Mammary epithelial cell (primary cell): Measurements from ENCODE around the gene CLDN24.

Experiments used
- CTCF ChIP-seq, 2 donors: IDR thresholded peaks in 1 of 2; conservative IDR thresholded peaks in 1 of 2; 2 replicates each; pipeline ENCODE4 v1.5.1; 2011 to 2012; ENCODE audit warnings: inconsistent platforms in 2 of 2, low read length in 2 of 2, mild to moderate bottlenecking in 2 of 2, control low read depth in 1 of 2, low read depth in 1 of 2; ENCODE audit not compliant: insufficient read depth in 1 of 2; ENCODE audit errors: extremely low read depth in 1 of 2
- EZH2 ChIP-seq: IDR thresholded peaks from 2 replicates; pipeline ENCODE4 v1.6.1; 2012; ENCODE audit warnings: low read length, inconsistent platforms, borderline replicate concordance

DNA sequence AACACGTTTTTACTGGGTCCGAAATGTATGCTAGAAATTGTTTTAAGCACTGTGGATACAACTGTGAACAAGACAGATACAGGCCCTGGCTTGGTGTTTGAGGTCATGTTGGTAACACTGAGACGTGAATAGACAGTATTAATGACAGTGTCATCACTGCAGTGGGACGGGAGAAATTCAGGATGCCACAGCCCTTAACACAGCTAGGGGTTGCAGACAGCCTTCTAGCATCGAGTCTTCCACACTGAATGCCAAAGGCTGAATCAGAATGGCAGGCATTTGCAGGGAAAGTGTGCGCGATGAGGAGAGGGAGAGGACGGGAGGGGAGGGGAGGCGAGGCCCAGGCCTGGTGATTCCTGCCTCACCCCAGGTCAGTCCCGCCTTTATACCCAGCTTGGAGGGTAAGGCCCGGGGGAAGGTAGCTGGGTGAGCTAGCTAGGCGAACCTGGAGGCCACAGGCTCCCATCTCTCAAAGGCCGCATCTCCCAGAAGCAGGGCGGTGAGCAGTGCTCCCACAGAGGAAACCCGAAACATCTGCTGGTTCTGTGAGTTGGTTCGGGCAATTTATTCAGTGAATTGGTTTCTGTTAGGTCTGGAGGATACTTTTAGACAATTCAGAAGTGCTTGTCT, 44.1 kb upstream of the CLDN24 start:
- no peak for TF ChIP-seq CTCF (conservative IDR thresholded peaks at IDR 0.05 in 1 of 2, IDR thresholded peaks at IDR 0.05 in 1 of 2; ENCODE audit: extremely low read depth in 1 of 2, insufficient read depth in 1 of 2, low read depth in 1 of 2, low read length in 2 of 2)
- no peak for TF ChIP-seq EZH2
